22Rv1 (cell line): ENCODE data around the gene PHACTR1.

ENCODE experiments used
- ZFX ChIP-seq: fragments of 450-650 bp; IDR thresholded peaks from 2 replicates; pipeline ENCODE4 v1.6.1; 2017; ENCODE audit warnings: antibody characterized with exemption, borderline replicate concordance
- TF ChIP-seq, protein P1 (sequence below): fragments of 450-650 bp; IDR thresholded peaks from 2 replicates; pipeline ENCODE4 v1.5.1; 2017; ENCODE audit warnings: mild to moderate bottlenecking

DNA sequence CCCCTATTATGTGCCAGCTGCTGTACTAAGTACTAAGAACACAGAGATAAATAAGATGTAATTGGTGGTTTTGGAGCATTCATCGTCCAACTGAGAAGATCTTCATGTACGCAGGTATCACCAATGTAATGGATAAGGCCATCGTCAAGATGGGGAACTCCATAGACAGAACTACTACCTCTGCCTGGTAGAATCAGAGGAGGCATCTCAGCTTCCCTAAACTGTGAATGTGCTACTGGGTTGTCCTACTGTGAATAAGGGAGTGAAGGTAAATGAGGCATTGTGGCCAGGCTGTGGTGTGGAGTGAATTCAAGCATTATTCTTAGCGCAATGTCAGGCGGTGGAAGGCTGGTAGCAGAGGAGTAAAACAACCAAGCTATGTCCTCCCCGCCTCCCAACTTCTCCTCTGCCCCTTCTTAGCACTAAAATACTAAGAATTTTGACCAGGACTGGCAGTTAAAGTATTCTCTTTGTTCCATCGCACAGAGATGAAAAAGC is 543.6 kb downstream of the PHACTR1 start:
- TF ChIP-seq, protein P1, sequence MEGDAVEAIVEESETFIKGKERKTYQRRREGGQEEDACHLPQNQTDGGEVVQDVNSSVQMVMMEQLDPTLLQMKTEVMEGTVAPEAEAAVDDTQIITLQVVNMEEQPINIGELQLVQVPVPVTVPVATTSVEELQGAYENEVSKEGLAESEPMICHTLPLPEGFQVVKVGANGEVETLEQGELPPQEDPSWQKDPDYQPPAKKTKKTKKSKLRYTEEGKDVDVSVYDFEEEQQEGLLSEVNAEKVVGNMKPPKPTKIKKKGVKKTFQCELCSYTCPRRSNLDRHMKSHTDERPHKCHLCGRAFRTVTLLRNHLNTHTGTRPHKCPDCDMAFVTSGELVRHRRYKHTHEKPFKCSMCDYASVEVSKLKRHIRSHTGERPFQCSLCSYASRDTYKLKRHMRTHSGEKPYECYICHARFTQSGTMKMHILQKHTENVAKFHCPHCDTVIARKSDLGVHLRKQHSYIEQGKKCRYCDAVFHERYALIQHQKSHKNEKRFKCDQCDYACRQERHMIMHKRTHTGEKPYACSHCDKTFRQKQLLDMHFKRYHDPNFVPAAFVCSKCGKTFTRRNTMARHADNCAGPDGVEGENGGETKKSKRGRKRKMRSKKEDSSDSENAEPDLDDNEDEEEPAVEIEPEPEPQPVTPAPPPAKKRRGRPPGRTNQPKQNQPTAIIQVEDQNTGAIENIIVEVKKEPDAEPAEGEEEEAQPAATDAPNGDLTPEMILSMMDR: no peak
- no peak for TF ChIP-seq ZFX
